Naive B cell (primary cell): ENCODE measurements around the gene JARID2. TPM values are rescaled to one million over a fixed set of nuclear protein-coding genes. Genes with fewer than 3 reads are reported as not detected.

Experiments
- ATAC-seq, 2 donors: fragments of 150-1000 bp; cut with Tn5 transposase; 2 replicates each; pipeline ENCODE4 v1.10.0; 2021; ENCODE audit warnings: low read depth in 2 of 2, mild to moderate bottlenecking in 2 of 2, moderate library complexity in 2 of 2
- DNase-seq: peaks from one replicate; pipeline ENCODE4 v3.0.0; 2022
- H3K27ac Mint-ChIP-seq, 6 donors: one replicate each; pipeline ENCODE4 v1.8.0; 2020 to 2022; ENCODE audit warnings: mild to moderate bottlenecking in 6 of 6, mixed read lengths in 6 of 6, moderate library complexity in 5 of 6, inconsistent platforms in 2 of 6
- H3K27me3 Mint-ChIP-seq, 3 donors: one replicate each; pipeline ENCODE4 v1.8.0; 2021 to 2022; ENCODE audit warnings: mixed read lengths in 3 of 3, mild to moderate bottlenecking in 1 of 3
- H3K36me3 Mint-ChIP-seq, 2 donors: one replicate each; pipeline ENCODE4 v1.8.0; 2020 to 2022; ENCODE audit warnings: mixed read lengths in 2 of 2, inconsistent platforms in 1 of 2, mild to moderate bottlenecking in 1 of 2
- H3K4me1 Mint-ChIP-seq, 3 donors: one replicate each; pipeline ENCODE4 v1.8.0; 2020 to 2022; ENCODE audit warnings: mixed read lengths in 3 of 3, inconsistent platforms in 1 of 3, mild to moderate bottlenecking in 1 of 3, moderate library complexity in 1 of 3
- H3K4me3 Mint-ChIP-seq, 8 donors: one replicate each; pipeline ENCODE4 v1.8.0; 2020 to 2022; ENCODE audit warnings: mild to moderate bottlenecking in 8 of 8, mixed read lengths in 8 of 8, moderate library complexity in 8 of 8, inconsistent platforms in 2 of 8
- H3K9me3 Mint-ChIP-seq, 7 donors: one replicate each; pipeline ENCODE4 v1.8.0; 2020 to 2022; ENCODE audit warnings: mixed read lengths in 7 of 7, mild to moderate bottlenecking in 5 of 7, inconsistent platforms in 2 of 7, moderate library complexity in 1 of 7
- polyA plus RNA-seq, 6 donors: library from polyadenylated mRNA; unstranded; fragments of 300-500 nt; fragmentation: Illumina TruSeq; gene quantifications; one replicate each; pipeline ENCODE4 v1.2.3, GENCODE V29; 2021; ENCODE audit warnings: low read depth in 6 of 6

The JARID2 gene
- polyA plus RNA-seq, 6 donors from 2014 or later = 2.7 to 21.9 (median 16.6) TPM

GRCh38 chr6:15420959-15421438 is 175.1 kb downstream of the JARID2 start:
- peaks cover 0 to 38% (median 28%) of the 10 kb centered on the region in 7 donors for H3K9me3 Mint-ChIP-seq
- peak; percentile 93 to 94 for ATAC-seq
- peak; percentile 71 for DNase-seq
- peak overlapping the region; percentile 2 to 86 (median 74) for H3K4me3 Mint-ChIP-seq
- peaks cover 30 to 34% of the 10 kb centered on the region in 2 donors for H3K36me3 Mint-ChIP-seq
- H3K27ac Mint-ChIP-seq = peak overlapping the region; percentile 88 to 100 (median 96)
- peaks cover 50 to 67% (median 63%) of the 10 kb centered on the region in 3 donors for H3K4me1 Mint-ChIP-seq
- H3K27me3 Mint-ChIP-seq = no peaks in the 10 kb centered on the region

DNA sequence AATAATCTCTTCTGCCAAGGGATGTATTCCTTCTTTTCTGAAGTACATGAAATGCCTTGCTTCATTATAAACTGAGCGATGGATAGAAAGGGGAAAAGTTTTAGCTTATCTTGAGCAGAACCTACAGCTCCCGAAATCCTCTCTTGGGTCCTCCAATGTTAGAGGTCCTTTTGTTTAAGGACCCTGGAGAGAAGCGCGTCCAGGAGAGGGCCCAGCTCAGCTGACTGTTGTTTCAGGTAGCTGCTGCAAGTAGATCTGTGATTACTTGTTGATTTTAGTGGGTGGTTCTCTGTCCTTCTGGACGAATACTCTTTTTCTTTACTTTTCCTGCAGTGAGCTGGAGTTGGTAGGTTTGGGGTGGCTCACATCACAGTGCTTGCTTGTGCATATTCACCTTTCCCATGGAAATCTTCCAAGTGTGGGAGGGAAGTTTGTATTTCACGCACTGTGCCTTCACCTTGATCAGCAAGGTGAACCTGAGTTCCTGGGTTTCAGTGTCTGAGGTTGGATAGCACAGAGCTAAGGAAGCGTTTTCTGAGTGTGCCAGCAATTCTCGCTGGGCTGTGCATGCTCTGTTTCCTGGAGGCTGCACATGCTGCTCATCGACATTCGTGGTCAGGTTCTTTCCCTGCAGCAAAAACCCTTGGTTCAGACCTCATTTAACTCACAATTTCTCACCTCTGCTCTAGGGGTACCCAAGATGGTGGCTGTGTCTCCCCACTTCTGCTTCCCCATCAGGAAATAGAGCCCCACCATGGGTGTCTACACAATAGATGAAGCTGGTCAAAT is 176.3 kb downstream of the JARID2 start:
- Mint-ChIP-seq H3K4me1 (peaks cover 56 to 74% (median 69%) of the 10 kb centered on the region in 3 donors), H3K36me3 (peaks cover 24 to 26% of the 10 kb centered on the region in 2 donors)
- ATAC-seq = peak; percentile 52 to 54

GRCh38 chr6:15423286-15423993 is 177.6 kb downstream of the JARID2 start:
- H3K27me3 Mint-ChIP-seq = no peaks in the 10 kb centered on the region
- H3K36me3 Mint-ChIP-seq = peaks cover 16 to 20% of the 10 kb centered on the region in 2 donors
- DNase-seq (no peak), ATAC-seq (no peak)
- H3K9me3 Mint-ChIP-seq = peaks cover 0 to 25% (median 13%) of the 10 kb centered on the region in 7 donors
- peak overlapping the region in 2 of 8 donors; percentile 39 to 56 for H3K4me3 Mint-ChIP-seq
- H3K27ac Mint-ChIP-seq = peak overlapping the region in 4 of 6 donors; percentile 76 to 92 (median 88)
- H3K4me1 Mint-ChIP-seq = peaks cover 65 to 80% (median 77%) of the 10 kb centered on the region in 3 donors

More for the DNA sequence above, 176.3 kb downstream of the JARID2 start:
- Mint-ChIP-seq H3K9me3 (peaks cover 0 to 32% (median 23%) of the 10 kb centered on the region in 7 donors), H3K27me3 (no peaks in the 10 kb centered on the region), H3K4me3 (peak overlapping the region; percentile 3 to 86 (median 63)), H3K27ac (peak overlapping the region; percentile 33 to 100 (median 94))
- DNase-seq = peak; percentile 35

DNA sequence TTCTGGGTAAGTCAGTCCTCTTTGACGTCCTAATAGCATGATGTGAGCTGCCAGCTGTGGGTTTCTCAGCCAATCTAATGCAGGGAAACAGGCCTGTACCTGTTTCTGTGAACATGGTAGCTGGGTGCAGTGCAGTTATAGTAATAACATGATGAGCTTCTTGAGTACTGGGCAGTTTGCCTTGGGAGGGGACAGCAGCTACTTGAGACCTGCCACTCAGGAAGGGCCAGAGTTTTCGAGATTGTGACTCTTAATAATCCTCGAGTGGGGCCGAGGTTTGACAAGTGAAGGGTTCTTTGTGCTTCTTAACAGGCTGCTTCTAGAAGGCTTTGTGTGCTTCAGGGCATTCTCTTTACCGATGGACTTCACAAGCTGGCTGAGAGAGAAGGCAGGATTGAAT is 180.1 kb downstream of the JARID2 start:
- Mint-ChIP-seq H3K27me3 (no peaks in the 10 kb centered on the region), H3K4me3 (peak overlapping the region in 2 of 8 donors; percentile 16 to 39), H3K27ac (peak overlapping the region in 2 of 6 donors; percentile 4 to 41), H3K36me3 (peaks cover 8 to 9% of the 10 kb centered on the region in 2 donors), H3K4me1 (peaks cover 75 to 96% (median 95%) of the 10 kb centered on the region in 3 donors), H3K9me3 (peaks cover 0 to 2% (median 0%) of the 10 kb centered on the region in 7 donors)
- DNase-seq (no peak), ATAC-seq (no peak)

- DNase-seq (no peak), ATAC-seq (no peak)
- Mint-ChIP-seq H3K27me3 (no peaks in the 10 kb centered on the region), H3K27ac (peak overlapping the region in 3 of 6 donors; percentile 4 to 94 (median 85)), H3K36me3 (peaks cover 8 to 9% of the 10 kb centered on the region in 2 donors), H3K9me3 (no peaks in the 10 kb centered on the region), H3K4me1 (peaks cover 75 to 96% (median 95%) of the 10 kb centered on the region in 3 donors), H3K4me3 (peak overlapping the region in 1 of 8 donors; percentile 16)
Observed at GRCh38 chr6:15426395-15426794, 180.5 kb downstream of the JARID2 start.

DNA sequence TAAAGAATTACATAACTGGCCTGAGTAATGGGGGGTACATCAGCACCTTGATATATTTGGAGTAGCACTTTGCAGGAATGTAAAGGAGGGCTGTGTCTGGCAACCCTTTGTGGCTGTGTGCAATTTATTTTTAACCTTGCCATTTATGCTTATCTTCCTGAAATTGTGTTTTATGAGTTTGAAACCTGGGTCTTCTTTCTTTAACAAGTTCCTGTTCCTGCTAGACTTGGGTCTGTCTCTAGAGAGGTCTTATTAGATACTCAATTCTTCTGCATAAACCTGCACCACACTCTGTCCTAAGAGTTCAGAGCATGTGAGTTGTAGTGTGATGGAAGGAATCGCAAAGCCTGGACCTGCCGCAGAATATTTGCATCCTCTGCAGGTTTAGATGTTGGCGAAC is 181.0 kb downstream of the JARID2 start:
- H3K27ac Mint-ChIP-seq = peak overlapping the region in 3 of 6 donors; percentile 85 to 94 (median 85)
- no peaks in the 10 kb centered on the region for H3K27me3 Mint-ChIP-seq
- H3K9me3 Mint-ChIP-seq = no peaks in the 10 kb centered on the region
- ATAC-seq = peak; percentile 13 to 16
- DNase-seq = no peak
- peaks cover 71 to 96% (median 95%) of the 10 kb centered on the region in 3 donors for H3K4me1 Mint-ChIP-seq
- H3K4me3 Mint-ChIP-seq = peak overlapping the region in 5 of 8 donors; percentile 4 to 60 (median 16)
- H3K36me3 Mint-ChIP-seq = peaks cover 8 to 9% of the 10 kb centered on the region in 2 donors

DNA sequence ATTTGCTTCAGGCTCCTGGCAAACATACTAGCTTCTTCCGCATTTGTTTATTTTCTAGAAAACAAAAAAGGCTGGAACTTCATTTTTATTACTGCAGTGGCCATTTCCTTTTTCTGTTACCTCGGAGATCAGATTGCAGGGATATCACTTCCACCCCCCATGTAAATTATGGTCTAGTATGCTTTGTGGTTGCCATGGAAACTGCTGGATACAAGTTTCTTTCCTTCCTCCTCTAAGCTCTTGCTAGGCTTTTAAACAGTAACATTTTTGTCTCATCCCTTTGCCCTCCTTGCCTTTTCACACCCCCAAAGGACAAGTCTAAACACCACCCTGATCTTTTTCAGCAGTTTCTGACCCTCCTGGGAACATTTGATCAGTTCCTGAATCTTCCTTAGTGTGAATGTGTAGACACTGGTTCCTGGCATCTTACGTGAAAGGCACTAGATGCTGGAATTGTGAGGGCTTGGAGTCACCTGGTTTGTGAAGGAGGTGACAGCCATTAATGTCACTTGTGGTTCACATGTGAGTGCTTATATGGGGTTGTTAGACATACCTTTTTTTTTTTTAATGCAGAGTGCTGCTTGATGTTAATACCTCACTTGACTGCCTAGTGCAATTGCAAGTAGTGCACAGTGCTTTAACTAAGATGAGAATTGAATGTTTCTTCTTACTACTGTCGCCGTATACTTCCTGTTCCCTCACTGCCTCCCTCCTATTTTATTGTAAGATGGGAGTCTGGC is 181.6 kb downstream of the JARID2 start:
- no peaks in the 10 kb centered on the region for H3K9me3 Mint-ChIP-seq
- H3K4me3 Mint-ChIP-seq = peak overlapping the region in 7 of 8 donors; percentile 4 to 74 (median 49)
- H3K27me3 Mint-ChIP-seq = no peaks in the 10 kb centered on the region
- H3K4me1 Mint-ChIP-seq = peaks cover 69 to 96% (median 95%) of the 10 kb centered on the region in 3 donors
- peaks cover 8 to 9% of the 10 kb centered on the region in 2 donors for H3K36me3 Mint-ChIP-seq
- peak; percentile 66 to 68 for ATAC-seq
- H3K27ac Mint-ChIP-seq = peak overlapping the region; percentile 37 to 94 (median 84)
- DNase-seq = peak; percentile 49

GRCh38 chr6:15429141-15430110 is 183.6 kb downstream of the JARID2 start:
- peak; percentile 57 to 69 for ATAC-seq
- Mint-ChIP-seq H3K27me3 (no peaks in the 10 kb centered on the region), H3K36me3 (peaks cover 13 to 14% of the 10 kb centered on the region in 2 donors), H3K27ac (peak overlapping the region in 4 of 6 donors; percentile 20 to 85 (median 37)), H3K4me3 (peak overlapping the region in 2 of 8 donors; percentile 26 to 65), H3K4me1 (peaks cover 73 to 96% (median 95%) of the 10 kb centered on the region in 3 donors), H3K9me3 (peaks cover 0 to 5% (median 2%) of the 10 kb centered on the region in 7 donors)
- no peak for DNase-seq

GRCh38 chr6:15430186-15430585 is 184.3 kb downstream of the JARID2 start:
- ATAC-seq = no peak
- peaks cover 17 to 20% of the 10 kb centered on the region in 2 donors for H3K36me3 Mint-ChIP-seq
- peak overlapping the region in 1 of 6 donors; percentile 85 for H3K27ac Mint-ChIP-seq
- no peak overlapping the region for H3K4me3 Mint-ChIP-seq
- peaks cover 0 to 13% (median 8%) of the 10 kb centered on the region in 7 donors for H3K9me3 Mint-ChIP-seq
- DNase-seq = no peak
- no peaks in the 10 kb centered on the region for H3K27me3 Mint-ChIP-seq
- peaks cover 73 to 98% (median 98%) of the 10 kb centered on the region in 3 donors for H3K4me1 Mint-ChIP-seq

DNA sequence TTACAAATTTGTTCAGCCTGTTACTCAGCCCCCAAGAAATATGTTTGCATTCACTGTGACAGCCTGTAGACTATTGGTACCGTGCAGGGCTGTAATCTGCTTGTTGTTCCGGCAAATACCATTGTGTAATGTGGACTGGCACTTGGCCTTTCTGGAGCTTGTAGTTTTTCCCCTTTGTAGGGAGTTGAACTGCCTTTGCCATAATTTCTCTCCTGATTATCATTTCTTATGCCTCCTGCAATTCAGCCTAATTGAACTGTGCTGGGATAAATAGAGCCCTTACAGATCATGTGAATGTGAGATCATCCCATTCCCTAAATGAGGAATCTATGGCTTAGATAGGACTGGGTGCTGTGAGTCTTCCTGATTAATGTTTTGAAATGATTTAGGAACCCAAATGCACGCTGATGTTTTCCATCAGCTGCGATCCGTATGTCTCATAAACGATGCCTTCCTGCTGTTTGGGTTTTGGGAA is 185.1 kb downstream of the JARID2 start:
- H3K27me3 Mint-ChIP-seq = no peaks in the 10 kb centered on the region
- ATAC-seq (no peak), DNase-seq (no peak)
- H3K27ac Mint-ChIP-seq = peak overlapping the region in 2 of 6 donors; percentile 44 to 66
- H3K9me3 Mint-ChIP-seq = peaks cover 0 to 13% (median 8%) of the 10 kb centered on the region in 7 donors
- H3K4me3 Mint-ChIP-seq = no peak overlapping the region
- H3K4me1 Mint-ChIP-seq = peaks cover 67 to 96% (median 92%) of the 10 kb centered on the region in 3 donors
- peaks cover 10 to 12% of the 10 kb centered on the region in 2 donors for H3K36me3 Mint-ChIP-seq

DNA sequence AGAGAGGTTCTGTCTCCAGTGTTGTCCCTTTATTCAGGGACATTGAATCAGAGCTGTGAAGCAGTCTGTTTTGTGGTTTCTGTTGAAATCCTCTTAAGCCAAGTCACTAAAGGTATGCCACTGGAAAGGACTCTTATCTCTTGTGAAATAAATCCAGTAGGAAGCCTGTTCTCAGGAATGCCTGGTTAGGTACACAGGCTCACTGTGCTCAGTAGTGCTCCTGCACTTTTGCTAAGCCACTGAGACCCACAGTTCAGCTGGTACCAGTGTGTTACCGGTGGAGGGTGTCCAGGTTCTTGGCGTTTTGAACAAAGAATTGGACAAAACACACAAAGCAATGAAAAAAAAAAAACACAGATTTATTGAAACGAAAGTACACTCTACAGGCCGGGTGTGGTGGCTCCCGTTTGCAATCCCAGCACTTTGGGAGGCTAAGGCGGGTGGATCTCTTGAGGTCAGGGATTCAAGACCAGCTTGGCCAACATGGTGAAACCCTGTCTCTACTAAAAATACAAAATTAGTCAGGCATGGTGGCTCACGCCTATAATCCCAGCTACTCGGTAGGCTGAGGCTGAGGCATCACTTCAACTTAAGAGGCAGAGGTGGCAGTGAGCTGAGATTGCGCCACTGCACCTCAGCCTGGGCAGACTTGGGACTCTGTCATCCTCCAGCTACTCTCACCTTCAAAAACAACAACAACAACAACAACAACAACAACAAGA is 186.1 kb downstream of the JARID2 start:
- peaks cover 9 to 12% of the 10 kb centered on the region in 2 donors for H3K36me3 Mint-ChIP-seq
- no peak for ATAC-seq
- DNase-seq = no peak
- H3K27me3 Mint-ChIP-seq = no peaks in the 10 kb centered on the region
- peak overlapping the region in 2 of 6 donors; percentile 9 to 85 for H3K27ac Mint-ChIP-seq
- peaks cover 67 to 96% (median 92%) of the 10 kb centered on the region in 3 donors for H3K4me1 Mint-ChIP-seq
- peak overlapping the region in 5 of 8 donors; percentile 35 to 71 (median 41) for H3K4me3 Mint-ChIP-seq
- peaks cover 0 to 13% (median 8%) of the 10 kb centered on the region in 7 donors for H3K9me3 Mint-ChIP-seq
